SU-DHL-6 (cell line): ENCODE data around the gene RBM6.

Experiments used
- CTCF ChIP-seq: fragments of 200-600 bp; sonication (generic); IDR thresholded peaks from one replicate; pipeline ENCODE4 v1.5.1; 2017; ENCODE audit warnings: antibody characterized with exemption, mild to moderate bottlenecking, low read length, moderate library complexity; ENCODE audit not compliant: insufficient read depth, poor library complexity, severe bottlenecking
- EZH2phosphoT487 ChIP-seq: fragments of 200-600 bp; sonication (generic), shearing (Covaris generic); conservative IDR thresholded peaks from 2 replicates; pipeline ENCODE4 v1.6.1; 2018; ENCODE audit warnings: mild to moderate bottlenecking, antibody characterized with exemption, low read length, moderate library complexity, mixed read lengths

GRCh38 chr3:49976942-49977341, 37.0 kb downstream of the RBM6 start:
- TF ChIP-seq CTCF (no peak), EZH2phosphoT487 (no peak)
